ENCODE data around the gene PAPOLA.
A peak's percentile ranks its signal among the peaks of the same experiment; 100 is the strongest.

Gene PAPOLA

GRCh38 chr14:96567289-96567899 lies 65.2 kb downstream of the PAPOLA start:
- POLR2A ChIA-PET = no interaction called here
- H3K4me3 ChIP-seq (ENCODE audit: low read depth, low read length) = no peak overlapping the region
- TF ChIP-seq CTCF (tag by site-specific recombination; IDR thresholded peaks at IDR 0.05) (peak; percentile 52), ZNF654 (tag by site-specific recombination; IDR thresholded peaks at IDR 0.05; ENCODE audit: low read depth) (peak; percentile 76), ZFP37 (tag by site-specific recombination; IDR thresholded peaks at IDR 0.05) (no peak), PRDM6 (tag by site-specific recombination; IDR thresholded peaks at IDR 0.05) (0 out of 2 replicates have a peak, but pooled peaks have one; percentile 5)
- no peaks in the 10 kb centered on the region for H3K9me3 ChIP-seq (ENCODE audit: control insufficient read depth, insufficient read depth, low read depth, low read length)
- no peak overlapping the region for H3K27ac ChIP-seq (ENCODE audit: extremely low read depth, low read depth, low read length)
- H3K4me1 ChIP-seq (ENCODE audit: control insufficient read depth, insufficient read depth, low read length) = no peaks in the 10 kb centered on the region
- CTCF ChIA-PET = interaction anchor here (0.5 to 2.4 kb wide), 22 partner anchors 9 to 1298 kb away, joined by 3 to 16 read pairs (median 4); no protein-coding TSS in a partner anchor
- peaks cover 13 to 56% of the 10 kb centered on the region in 2 experiments for H3K36me3 ChIP-seq (ENCODE audit: control insufficient read depth in 2 of 2, insufficient read depth in 1 of 2, low read length in 2 of 2)

DNA sequence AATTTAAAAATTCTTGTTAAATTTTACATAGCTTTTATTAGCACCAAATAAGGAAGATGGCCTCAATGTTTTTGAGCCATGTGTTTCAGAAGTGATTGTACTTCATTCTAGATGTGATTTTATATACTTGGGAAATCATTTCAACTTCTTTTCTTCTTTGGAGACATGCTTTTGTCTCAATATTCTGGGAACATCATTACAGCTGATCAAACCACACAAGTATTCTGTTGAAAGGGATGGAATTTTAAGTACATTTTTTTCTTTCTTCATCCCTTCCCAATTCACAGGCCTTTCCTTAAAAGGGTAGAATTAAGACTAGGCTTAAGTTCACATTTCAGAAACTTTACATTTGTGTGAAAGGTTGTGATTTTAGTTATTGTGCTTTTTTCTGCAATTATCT lies 66.4 kb downstream of the PAPOLA start:
- no peak overlapping the region for H3K27ac ChIP-seq (ENCODE audit: extremely low read depth, low read depth, low read length)
- peaks cover 3% of the 10 kb centered on the region for H3K4me1 ChIP-seq (ENCODE audit: control insufficient read depth, insufficient read depth, low read length)
- peaks cover under 1 to 53% of the 10 kb centered on the region in 2 experiments; a peak in 2 of 3 replicates for H3K36me3 ChIP-seq (ENCODE audit: control insufficient read depth in 2 of 2, insufficient read depth in 1 of 2, low read length in 2 of 2)
- ChIA-PET CTCF (interaction anchor here (0.6 to 2.4 kb wide), 2 partner anchors 8 to 284 kb away, joined by 3 to 16 read pairs; no protein-coding TSS in a partner anchor), POLR2A (no interaction called here)
- H3K4me3 ChIP-seq (ENCODE audit: low read depth, low read length) = no peak overlapping the region
- no peaks in the 10 kb centered on the region for H3K9me3 ChIP-seq (ENCODE audit: control insufficient read depth, insufficient read depth, low read depth, low read length)
- TF ChIP-seq ZNF660 (tag by site-specific recombination; IDR thresholded peaks at IDR 0.05) (no peak), ZNF548 (tag by site-specific recombination; IDR thresholded peaks at IDR 0.05) (no peak), KLF16 (tag by site-specific recombination; IDR thresholded peaks at IDR 0.05) (no peak), PRDM10 (tag by site-specific recombination; IDR thresholded peaks at IDR 0.05) (no peak), ZNF621 (tag by site-specific recombination; IDR thresholded peaks at IDR 0.05) (no peak), SP7 (tag by site-specific recombination; IDR thresholded peaks at IDR 0.05) (no peak), GLI2 (tag by site-specific recombination; IDR thresholded peaks at IDR 0.05; ENCODE audit: borderline replicate concordance, low read depth) (no peak), ZFP69B (tag by site-specific recombination; IDR thresholded peaks at IDR 0.05) (no peak), YY2 (tag by site-specific recombination; IDR thresholded peaks at IDR 0.05) (no peak), ZNF138 (tag by site-specific recombination; IDR thresholded peaks at IDR 0.05; ENCODE audit: borderline replicate concordance) (no peak), ZNF169 (tag by site-specific recombination; IDR thresholded peaks at IDR 0.05) (no peak), ZNF664 (tag by site-specific recombination; IDR thresholded peaks at IDR 0.05) (no peak), ZNF394 (tag by site-specific recombination; IDR thresholded peaks at IDR 0.05; ENCODE audit: borderline replicate concordance) (no peak), ZNF529 (tag by site-specific recombination; IDR thresholded peaks at IDR 0.05; ENCODE audit: insufficient replicate concordance) (no peak), ZNF571 (tag by site-specific recombination; IDR thresholded peaks at IDR 0.05) (no peak), ZNF639 (tag by site-specific recombination; IDR thresholded peaks at IDR 0.05) (no peak)
- TF ChIP-seq, protein P1, sequence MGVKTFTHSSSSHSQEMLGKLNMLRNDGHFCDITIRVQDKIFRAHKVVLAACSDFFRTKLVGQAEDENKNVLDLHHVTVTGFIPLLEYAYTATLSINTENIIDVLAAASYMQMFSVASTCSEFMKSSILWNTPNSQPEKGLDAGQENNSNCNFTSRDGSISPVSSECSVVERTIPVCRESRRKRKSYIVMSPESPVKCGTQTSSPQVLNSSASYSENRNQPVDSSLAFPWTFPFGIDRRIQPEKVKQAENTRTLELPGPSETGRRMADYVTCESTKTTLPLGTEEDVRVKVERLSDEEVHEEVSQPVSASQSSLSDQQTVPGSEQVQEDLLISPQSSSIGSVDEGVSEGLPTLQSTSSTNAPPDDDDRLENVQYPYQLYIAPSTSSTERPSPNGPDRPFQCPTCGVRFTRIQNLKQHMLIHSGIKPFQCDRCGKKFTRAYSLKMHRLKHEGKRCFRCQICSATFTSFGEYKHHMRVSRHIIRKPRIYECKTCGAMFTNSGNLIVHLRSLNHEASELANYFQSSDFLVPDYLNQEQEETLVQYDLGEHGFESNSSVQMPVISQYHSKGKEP (tag by site-specific recombination; IDR thresholded peaks at IDR 0.05) = no peak
- TF ChIP-seq, protein P2, sequence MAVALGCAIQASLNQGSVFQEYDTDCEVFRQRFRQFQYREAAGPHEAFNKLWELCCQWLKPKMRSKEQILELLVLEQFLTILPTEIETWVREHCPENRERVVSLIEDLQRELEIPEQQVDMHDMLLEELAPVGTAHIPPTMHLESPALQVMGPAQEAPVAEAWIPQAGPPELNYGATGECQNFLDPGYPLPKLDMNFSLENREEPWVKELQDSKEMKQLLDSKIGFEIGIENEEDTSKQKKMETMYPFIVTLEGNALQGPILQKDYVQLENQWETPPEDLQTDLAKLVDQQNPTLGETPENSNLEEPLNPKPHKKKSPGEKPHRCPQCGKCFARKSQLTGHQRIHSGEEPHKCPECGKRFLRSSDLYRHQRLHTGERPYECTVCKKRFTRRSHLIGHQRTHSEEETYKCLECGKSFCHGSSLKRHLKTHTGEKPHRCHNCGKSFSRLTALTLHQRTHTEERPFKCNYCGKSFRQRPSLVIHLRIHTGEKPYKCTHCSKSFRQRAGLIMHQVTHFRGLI (tag by site-specific recombination; IDR thresholded peaks at IDR 0.05) = no peak

All from HEK293 (cell line).